H1 (cell line): Measurements from ENCODE around the gene RETSAT. TPM values are rescaled to one million over a fixed set of nuclear protein-coding genes. Genes with fewer than 3 reads are reported as not detected.

Source experiments
- CTCF ChIA-PET: fragments of 300-600 bp; sonication (Branson Sonifier 250); formaldehyde crosslinking; loops from one replicate; lab custom pipeline; 2021; ENCODE audit not compliant: partially characterized antibody; lab: Charles Lee
- POLR2A ChIA-PET: fragments of 300-600 bp; sonication (Branson Sonifier 250); formaldehyde crosslinking; loops from one replicate; lab custom pipeline; 2021; ENCODE audit warnings: inconsistent platforms; ENCODE audit not compliant: partially characterized antibody; lab: Charles Lee
- DNase-seq, 2 experiments: peaks; one replicate each; pipeline versions ENCODE4 v3.0.0 to v3.0.0-alpha.2; 2010 to 2022; ENCODE audit warnings: low spot score in 2 of 2, low read depth in 1 of 2, mixed read lengths in 1 of 2
- FAIRE-seq: peaks from 2 replicates; lab custom pipeline; 2011; peaks lifted over from hg19 to GRCh38; lab: Jason Lieb, UNC
- H2AFZ ChIP-seq: 2 replicates; pipeline ENCODE4 v1.8.1; 2012; ENCODE audit warnings: low read length, inconsistent platforms
- H2AK5ac ChIP-seq: 2 replicates; pipeline ENCODE4 v1.6.1; 2013; ENCODE audit warnings: low read depth, low read length
- H2BK120ac ChIP-seq: replicated peaks from 2 replicates; pipeline ENCODE3; 2013; ENCODE audit warnings: low read depth, low read length, inconsistent platforms
- H2BK12ac ChIP-seq: 2 replicates; pipeline ENCODE4 v1.6.1; 2013; ENCODE audit warnings: low read depth, low read length
- H2BK15ac ChIP-seq: 2 replicates; pipeline ENCODE4 v1.6.1; 2013; ENCODE audit warnings: low read length
- H2BK20ac ChIP-seq: 2 replicates; pipeline ENCODE4 v1.6.1; 2013; ENCODE audit warnings: low read length
- H2BK5ac ChIP-seq: 2 replicates; pipeline ENCODE4 v1.6.1; 2013; ENCODE audit warnings: low read depth, low read length
- H3K14ac ChIP-seq: 2 replicates; pipeline ENCODE4 v1.6.1; 2013; ENCODE audit warnings: inconsistent platforms; ENCODE audit not compliant: insufficient read length
- H3K18ac ChIP-seq: 2 replicates; pipeline ENCODE4 v1.6.1; 2013; ENCODE audit warnings: low read length; ENCODE audit errors: extremely low read depth
- H3K23ac ChIP-seq: 2 replicates; pipeline ENCODE4 v1.6.1; 2013; ENCODE audit warnings: inconsistent platforms; ENCODE audit not compliant: insufficient read length
- H3K23me2 ChIP-seq: 2 replicates; pipeline ENCODE4 v1.6.1; 2013; ENCODE audit warnings: low read depth, low read length
- H3K27ac ChIP-seq: 2 replicates; pipeline ENCODE4 v1.6.1; 2011; ENCODE audit warnings: low read depth, low read length, inconsistent platforms
- H3K27me3 ChIP-seq, 4 experiments: replicated peaks in 1 of 4; 1 replicate in 1 of 4; 2 replicates in 3 of 4; pipeline versions ENCODE4 v1.6.1 to v1.8.1; 2011 to 2013; ENCODE audit warnings: low read length in 3 of 4, mild to moderate bottlenecking in 3 of 4, inconsistent platforms in 2 of 4, mixed read lengths in 2 of 4, moderate library complexity in 1 of 4; ENCODE audit not compliant: control insufficient read depth in 3 of 4, insufficient read depth in 3 of 4; ENCODE audit errors: extremely low read depth in 1 of 4
- H3K36me3 ChIP-seq, 4 experiments: 2 replicates each; pipeline versions ENCODE4 v1.6.1 to v1.8.1; 2011 to 2013; ENCODE audit warnings: mild to moderate bottlenecking in 4 of 4, low read length in 3 of 4, moderate library complexity in 2 of 4, control low read depth in 1 of 4, inconsistent platforms in 1 of 4; ENCODE audit not compliant: insufficient read depth in 4 of 4, control insufficient read depth in 2 of 4
- H3K4ac ChIP-seq: replicated peaks from 2 replicates; pipeline ENCODE3; 2013; ENCODE audit warnings: low read length, low read depth, mixed read lengths, inconsistent platforms; ENCODE audit not compliant: insufficient read length
- H3K4me1 ChIP-seq, 4 experiments: replicated peaks in 1 of 4; 1 replicate in 1 of 4; 2 replicates in 3 of 4; pipeline versions ENCODE4 v1.6.1 to v1.8.1; 2011 to 2013; ENCODE audit warnings: low read length in 3 of 4, inconsistent platforms in 2 of 4, mixed read lengths in 1 of 4; ENCODE audit not compliant: insufficient read depth in 4 of 4, control insufficient read depth in 3 of 4
- H3K4me2 ChIP-seq, 2 experiments: 2 replicates each; pipeline versions ENCODE4 v1.6.1 to v1.8.1; 2011 to 2013; ENCODE audit warnings: low read depth in 2 of 2, low read length in 2 of 2, control low read depth in 1 of 2, inconsistent platforms in 1 of 2, mild to moderate bottlenecking in 1 of 2; ENCODE audit not compliant: insufficient read depth in 1 of 2
- H3K4me3 ChIP-seq, 4 experiments: fragments of 200-600, 300-600 bp in 1 of 4; sonication (generic), shearing (Covaris generic), sonication (Bioruptor Twin) in 1 of 4; 2 replicates each; pipeline versions ENCODE4 v1.5.1 to v1.8.1; 2011 to 2016; ENCODE audit warnings: low read length in 4 of 4, low read depth in 3 of 4, control low read depth in 2 of 4, inconsistent platforms in 2 of 4, mild to moderate bottlenecking in 2 of 4, mixed read lengths in 1 of 4, moderate library complexity in 1 of 4; ENCODE audit not compliant: insufficient read depth in 2 of 4; ENCODE audit errors: extremely low read depth in 1 of 4
- H3K56ac ChIP-seq: replicated peaks from 2 replicates; pipeline ENCODE3; 2013; ENCODE audit warnings: low read depth, mild to moderate bottlenecking, mixed read lengths, low read length, inconsistent platforms; ENCODE audit not compliant: insufficient read length
- H3K79me1 ChIP-seq: 2 replicates; pipeline ENCODE4 v1.6.1; 2013; ENCODE audit warnings: low read depth, low read length, control low read depth
- H3K79me2 ChIP-seq, 2 experiments: 2 replicates each; pipeline versions ENCODE4 v1.6.1 to v1.8.1; 2012 to 2013; ENCODE audit warnings: low read length in 2 of 2, mild to moderate bottlenecking in 2 of 2, inconsistent platforms in 1 of 2; ENCODE audit not compliant: insufficient read depth in 2 of 2, control insufficient read depth in 1 of 2
- H3K9ac ChIP-seq, 4 experiments: replicated peaks in 1 of 4; 1 replicate in 1 of 4; 2 replicates in 3 of 4; pipeline versions ENCODE4 v1.6.1 to v1.8.1; 2011 to 2013; ENCODE audit warnings: low read depth in 3 of 4, low read length in 3 of 4, control low read depth in 2 of 4, mild to moderate bottlenecking in 2 of 4, moderate library complexity in 2 of 4, inconsistent platforms in 1 of 4; ENCODE audit errors: extremely low read depth in 1 of 4
- H3K9me3 ChIP-seq, 2 experiments: 2 replicates each; pipeline versions ENCODE4 v1.6.1 to v1.8.1; 2012 to 2013; ENCODE audit warnings: mild to moderate bottlenecking in 2 of 2, moderate library complexity in 2 of 2, control low read depth in 1 of 2, inconsistent platforms in 1 of 2, low read depth in 1 of 2, low read length in 1 of 2, mixed read lengths in 1 of 2; ENCODE audit not compliant: insufficient read depth in 2 of 2
- H4K20me1 ChIP-seq, 2 experiments: replicated peaks in 1 of 2; 2 replicates each; pipeline versions ENCODE3 to v1.8.1; 2011 to 2013; ENCODE audit warnings: inconsistent platforms in 2 of 2, low read length in 2 of 2, mild to moderate bottlenecking in 1 of 2; ENCODE audit not compliant: insufficient read depth in 2 of 2, control insufficient read depth in 1 of 2
- H4K5ac ChIP-seq: 2 replicates; pipeline ENCODE4 v1.6.1; 2013; ENCODE audit warnings: low read length, low read depth, mixed read lengths, inconsistent platforms; ENCODE audit not compliant: insufficient read length
- H4K8ac ChIP-seq: 2 replicates; pipeline ENCODE4 v1.8.0; 2013; ENCODE audit warnings: mild to moderate bottlenecking, moderate library complexity, low read length, inconsistent platforms; ENCODE audit not compliant: insufficient read depth; ENCODE audit errors: extremely low read depth
- H4K91ac ChIP-seq: replicated peaks from 2 replicates; pipeline ENCODE3; 2013; ENCODE audit warnings: low read length, mixed read lengths, inconsistent platforms; ENCODE audit not compliant: insufficient read length
- BCL11A ChIP-seq, 2 experiments: IDR thresholded peaks; one replicate each; pipeline ENCODE4 v1.6.1; 2011; ENCODE audit warnings: low read depth in 2 of 2, low read length in 2 of 2, mild to moderate bottlenecking in 2 of 2
- CHD2 ChIP-seq: IDR thresholded peaks from 2 replicates; pipeline ENCODE4 v1.6.1; 2012; ENCODE audit warnings: low read length, improper control_type of control experiment
- CREB1 ChIP-seq: IDR thresholded peaks from 2 replicates; pipeline ENCODE4 v1.6.1; 2012; ENCODE audit warnings: inconsistent platforms
- GTF2F1 ChIP-seq: IDR thresholded peaks from 2 replicates; pipeline ENCODE4 v1.6.1; 2012; ENCODE audit warnings: low read depth, low read length, improper control_type of control experiment, borderline replicate concordance
- HDAC2 ChIP-seq, 2 experiments: fragments of 300-600 bp in 1 of 2; sonication (generic) in 1 of 2; IDR thresholded peaks; 2 replicates each; pipeline ENCODE4 v1.6.1; 2011 to 2012; ENCODE audit warnings: low read depth in 2 of 2, low read length in 2 of 2, mild to moderate bottlenecking in 2 of 2, moderate library complexity in 2 of 2, borderline replicate concordance in 1 of 2, inconsistent platforms in 1 of 2
- JUN ChIP-seq: IDR thresholded peaks from 2 replicates; pipeline ENCODE4 v1.6.1; 2011; ENCODE audit warnings: low read depth, mild to moderate bottlenecking, improper control_type of control experiment, low read length
- JUND ChIP-seq: IDR thresholded peaks from 2 replicates; pipeline ENCODE4 v1.6.1; 2011; ENCODE audit warnings: mild to moderate bottlenecking, improper control_type of control experiment, low read length
- NANOG ChIP-seq: IDR thresholded peaks from 2 replicates; pipeline ENCODE4 v1.6.1; 2011; ENCODE audit warnings: low read length, low read depth, mild to moderate bottlenecking, inconsistent platforms; ENCODE audit not compliant: insufficient read depth, poor library complexity, severe bottlenecking
- PHF8 ChIP-seq: fragments of 200-600 bp; sonication (generic); conservative IDR thresholded peaks from 2 replicates; pipeline ENCODE4 v1.7.1; 2012; ENCODE audit warnings: low read depth, mild to moderate bottlenecking, inconsistent platforms, low read length, moderate library complexity
- POU5F1 ChIP-seq: IDR thresholded peaks from 2 replicates; pipeline ENCODE4 v1.6.1; 2011; ENCODE audit warnings: low read depth, mild to moderate bottlenecking, low read length, moderate library complexity
- SIN3A ChIP-seq, 2 experiments: IDR thresholded peaks in 1 of 2; conservative IDR thresholded peaks in 1 of 2; 2 replicates each; pipeline ENCODE4 v1.6.1; 2011 to 2012; ENCODE audit warnings: low read length in 2 of 2, improper control_type of control experiment in 1 of 2, low read depth in 1 of 2, mild to moderate bottlenecking in 1 of 2
- SIX5 ChIP-seq: IDR thresholded peaks from 2 replicates; pipeline ENCODE4 v1.6.1; 2011; ENCODE audit warnings: mild to moderate bottlenecking, low read depth, low read length
- SP1 ChIP-seq: IDR thresholded peaks from 2 replicates; pipeline ENCODE4 v1.6.1; 2011; ENCODE audit warnings: low read depth, low read length
- SP4 ChIP-seq: IDR thresholded peaks from 2 replicates; pipeline ENCODE4 v1.6.1; 2012; ENCODE audit warnings: low read length, inconsistent platforms
- SUZ12 ChIP-seq: fragments of 200-600 bp; sonication (generic); IDR thresholded peaks from 2 replicates; pipeline ENCODE4 v1.6.1; 2012; ENCODE audit warnings: mild to moderate bottlenecking, inconsistent platforms, low read length, moderate library complexity, mixed read lengths
- WGBS, 2 experiments: shearing (Covaris generic) in 1 of 2; methylation state at CpG; one replicate each; pipeline versions ENCODE4 v1.1.6 to v1.1.7; 2013 to 2015; ENCODE audit warnings: low lambda C conversion rate in 2 of 2, mixed read lengths in 2 of 2, inconsistent platforms in 1 of 2, low coverage in 1 of 2, missing lambda C conversion rate in 1 of 2; ENCODE audit not compliant: insufficient replicate concordance in 2 of 2, insufficient coverage in 1 of 2, insufficient read length in 1 of 2; ENCODE audit errors: extremely low coverage in 1 of 2, missing lambda C conversion rate in 1 of 2; 5-methylcytosine and 5-hydroxymethylcytosine counted together
- polyA plus RNA-seq, 7 experiments: library from polyadenylated mRNA; depleted of rRNA in 3 of 7; stranded (reverse) in 5 of 7; unstranded in 2 of 7; fragments of >200 nt in 5 of 7; fragments of 200-250 nt in 2 of 7; gene quantifications; 1 replicate in 5 of 7; 2 replicates in 1 of 7; 4 replicates in 1 of 7; pipeline versions ENCODE4 v1.2.1 to v1.2.3, GENCODE V29; 2011 to 2013; ENCODE audit warnings: missing spikeins in 2 of 7, mixed read lengths in 2 of 7
- total RNA-seq: library from RNA; stranded (reverse); fragmentation: NEBNext Ultra II Directional; extraction: Animal tissue kit (Norgen Biotek cat#: 25700); gene quantifications from 2 replicates; pipeline ENCODE4 v1.2.1, GENCODE V29; 2021

The RETSAT gene
- total and polyA plus RNA-seq, 2 of the 8 experiments (the other 6 are each of a cell fraction or from before 2014, with no cell fraction given), result 15.8 to 16.7 TPM

- POLR2A ChIA-PET, result interaction anchor here (1.1 to 25.0 kb wide), 4 partner anchors 9 to 147 kb away, joined by 3 to 396 read pairs (median 4); partner anchors contain the start of genes ELMOD3, MAT2A and RETSAT
- TF ChIP-seq HDAC2 (IDR thresholded peaks at IDR 0.05; ENCODE audit: borderline replicate concordance in 1 of 2, low read depth in 2 of 2, low read length in 2 of 2), result no peak
- TF ChIP-seq SIN3A (conservative IDR thresholded peaks at IDR 0.05 in 1 of 2, IDR thresholded peaks at IDR 0.05 in 1 of 2; ENCODE audit: low read depth in 1 of 2, low read length in 2 of 2), result no peak
- no peak for TF ChIP-seq NANOG
- TF ChIP-seq JUN, result no peak
- no peak for TF ChIP-seq SUZ12
- TF ChIP-seq PHF8, result no peak
- TF ChIP-seq SIX5, result no peak
- no peak for TF ChIP-seq POU5F1
- TF ChIP-seq BCL11A (IDR thresholded peaks at IDR 0.05; ENCODE audit: low read depth in 2 of 2, low read length in 2 of 2), result no peak
- TF ChIP-seq SP1, result no peak
- TF ChIP-seq SP4, result no peak
- no peak for TF ChIP-seq CHD2
- no peak for TF ChIP-seq JUND
- TF ChIP-seq CREB1, result no peak
- no peak for TF ChIP-seq GTF2F1
These were observed 43.6 kb upstream of the RETSAT start for GRCh38 chr2:85397925-85398331.

More at GRCh38 chr2:85397925-85398331, 43.6 kb upstream of the RETSAT start:
- Histone ChIP-seq H3K23me2 (no peaks in the 10 kb centered on the region), H2AFZ (no peak overlapping the region), H2AK5ac (no peak overlapping the region), H4K91ac (no peak overlapping the region), H3K9ac (no peak overlapping the region), H2BK5ac (no peak overlapping the region), H3K36me3 (peaks cover 0 to 3% (median 0%) of the 10 kb centered on the region in 4 experiments; a peak in 2 of 8 replicates), H3K79me2 (no peaks in the 10 kb centered on the region), H3K4me3 (no peak overlapping the region), H3K23ac (no peak overlapping the region), H2BK120ac (no peak overlapping the region), H3K4me1 (peaks cover 0 to 6% (median under 1%) of the 10 kb centered on the region in 4 experiments; a peak in 2 of 7 replicates), H2BK12ac (no peak overlapping the region), H3K4ac (no peak overlapping the region), H4K8ac (no peak overlapping the region), H3K18ac (no peak overlapping the region), H3K9me3 (no peaks in the 10 kb centered on the region), H3K14ac (no peak overlapping the region), H4K5ac (no peak overlapping the region), H2BK15ac (no peak overlapping the region), H2BK20ac (no peak overlapping the region), H3K27me3 (no peaks in the 10 kb centered on the region), H3K27ac (no peak overlapping the region), H3K79me1 (peaks cover 2% of the 10 kb centered on the region; the same call in 1 of the 2 replicates), H3K56ac (no peak overlapping the region), H3K4me2 (no peak overlapping the region), H4K20me1 (no peaks in the 10 kb centered on the region)
- CTCF ChIA-PET, result interaction anchor here (2.9 to 4.7 kb wide), 2 partner anchors 7 to 154 kb away, joined by 11 to 31 read pairs; no protein-coding TSS in a partner anchor
- FAIRE-seq, result no peak
- WGBS, 2 experiments, result 86% methylated on average over 4 of the region's 4 CpGs; no CpG with 5 or more reads in 1 of the 2 experiments
- no peak for DNase-seq
